SK-N-SH treated with all-trans-retinoic acid at 6 μM for 48 hours (cell line): ENCODE data around the gene PIANP.

Experiments
- ATAC-seq: fragments of 200-7000 bp; cut with Tn5 transposase; 3 replicates; pipeline ENCODE4 v1.9.1; 2020; ENCODE audit warnings: mild to moderate bottlenecking, moderate library complexity
- ARNTL ChIP-seq: fragments of 450-650 bp; formaldehyde crosslinking; IDR thresholded peaks from 2 replicates; pipeline ENCODE4 v1.5.0; 2020; ENCODE audit warnings: low read depth, mild to moderate bottlenecking, moderate library complexity, borderline replicate concordance
- BACH2 ChIP-seq: fragments of 250-450 bp; sonication (Bioruptor Pico); IDR thresholded peaks from 2 replicates; pipeline ENCODE4 v1.9.0; 2021; ENCODE audit warnings: mild to moderate bottlenecking, borderline replicate concordance
- CREB5 ChIP-seq: fragments of 250-450 bp; sonication (Bioruptor Pico); IDR thresholded peaks from 2 replicates; pipeline ENCODE4 v1.5.1; 2020; ENCODE audit warnings: low read depth, mild to moderate bottlenecking, moderate library complexity
- CSDC2 ChIP-seq: fragments of 250-450 bp; sonication (Bioruptor Pico); IDR thresholded peaks from 2 replicates; pipeline ENCODE4 v1.5.0; 2020; ENCODE audit warnings: mild to moderate bottlenecking, moderate library complexity
- CSRNP3 ChIP-seq: fragments of 250-450 bp; sonication (Bioruptor Pico); IDR thresholded peaks from 2 replicates; pipeline ENCODE4 v1.5.1; 2021; ENCODE audit warnings: mild to moderate bottlenecking, moderate library complexity
- ESRRG ChIP-seq: fragments of 250-450 bp; sonication (Bioruptor Pico); IDR thresholded peaks from 2 replicates; pipeline ENCODE4 v1.6.1; 2021; ENCODE audit warnings: mild to moderate bottlenecking
- GLIS3 ChIP-seq: fragments of 250-450 bp; sonication (Bioruptor Pico); IDR thresholded peaks from 2 replicates; pipeline ENCODE4 v1.5.0; 2020; ENCODE audit warnings: mild to moderate bottlenecking, moderate library complexity
- ISL1 ChIP-seq: fragments of 250-450 bp; sonication (Bioruptor Pico); IDR thresholded peaks from 2 replicates; pipeline ENCODE4 v2.1.2; 2022; ENCODE audit warnings: mild to moderate bottlenecking, moderate library complexity
- OSR1 ChIP-seq: fragments of 250-450 bp; sonication (Bioruptor Pico); IDR thresholded peaks from 2 replicates; pipeline ENCODE4 v1.8.0; 2022; ENCODE audit warnings: moderate library complexity, mild to moderate bottlenecking, inconsistent platforms
- PATZ1 ChIP-seq: fragments of 250-450 bp; sonication (Bioruptor Pico); IDR thresholded peaks from 2 replicates; pipeline ENCODE4 v1.8.0; 2020; ENCODE audit warnings: mild to moderate bottlenecking, moderate library complexity, borderline replicate concordance
- PPARA ChIP-seq: fragments of 250-450 bp; sonication (Bioruptor Pico); IDR thresholded peaks from 2 replicates; pipeline ENCODE4 v1.5.0; 2020; ENCODE audit warnings: mild to moderate bottlenecking, borderline replicate concordance
- TCF4 ChIP-seq: fragments of 250-450 bp; sonication (Bioruptor Pico); IDR thresholded peaks from 2 replicates; pipeline ENCODE4 v1.8.0; 2021; ENCODE audit warnings: mild to moderate bottlenecking, moderate library complexity, borderline replicate concordance
- TSHZ2 ChIP-seq: fragments of 250-450 bp; sonication (Bioruptor Pico); IDR thresholded peaks from 2 replicates; pipeline ENCODE4 v1.5.0; 2020; ENCODE audit warnings: mild to moderate bottlenecking, moderate library complexity
- ZC3H10 ChIP-seq: fragments of 250-450 bp; sonication (Bioruptor Pico); IDR thresholded peaks from 2 replicates; pipeline ENCODE4 v1.5.1; 2021; ENCODE audit warnings: mild to moderate bottlenecking, moderate library complexity
- ZFP3 ChIP-seq: fragments of 250-450 bp; sonication (Bioruptor Pico); IDR thresholded peaks from 2 replicates; pipeline ENCODE4 v1.5.0; 2020; ENCODE audit warnings: mild to moderate bottlenecking, moderate library complexity
- ZFP30 ChIP-seq: fragments of 450-650 bp; formaldehyde crosslinking; IDR thresholded peaks from 2 replicates; pipeline ENCODE4 v1.5.0; 2022; ENCODE audit warnings: mild to moderate bottlenecking, moderate library complexity
- ZNF565 ChIP-seq: fragments of 450-650 bp; formaldehyde crosslinking; conservative IDR thresholded peaks from 2 replicates; pipeline ENCODE4 v1.5.0; 2020; ENCODE audit warnings: low read depth, mild to moderate bottlenecking, moderate library complexity
- ZNF70 ChIP-seq: fragments of 450-650 bp; formaldehyde crosslinking; IDR thresholded peaks from 2 replicates; pipeline ENCODE4 v1.5.0; 2020; ENCODE audit warnings: mild to moderate bottlenecking, moderate library complexity
- ZNF8 ChIP-seq: fragments of 450-650 bp; formaldehyde crosslinking; IDR thresholded peaks from 2 replicates; pipeline ENCODE4 v1.5.0; 2020; ENCODE audit warnings: mild to moderate bottlenecking, moderate library complexity

The PIANP gene

GRCh38 chr12:6653987-6654386 is 46.6 kb downstream of the PIANP start:
- no peak for TF ChIP-seq ESRRG (CRISPR knock-in tag)
- no peak for TF ChIP-seq TSHZ2
- no peak for TF ChIP-seq ZNF70 (CRISPR knock-in tag)
- no peak for TF ChIP-seq CSRNP3
- no peak for TF ChIP-seq CREB5 (CRISPR knock-in tag)
- no peak for TF ChIP-seq GLIS3 (CRISPR knock-in tag)
- no peak for TF ChIP-seq ZNF8 (CRISPR knock-in tag)
- no peak for TF ChIP-seq ISL1 (CRISPR knock-in tag)
- TF ChIP-seq BACH2 (CRISPR knock-in tag): no peak
- TF ChIP-seq PATZ1: no peak
- no peak for TF ChIP-seq TCF4 (CRISPR knock-in tag)
- TF ChIP-seq PPARA (CRISPR knock-in tag): no peak
- TF ChIP-seq ZFP3 (CRISPR knock-in tag): no peak
- no peak for TF ChIP-seq ARNTL (CRISPR knock-in tag)
- no peak for TF ChIP-seq CSDC2 (CRISPR knock-in tag)
- TF ChIP-seq ZNF565 (CRISPR knock-in tag): no peak
- TF ChIP-seq ZFP30: no peak
- TF ChIP-seq ZC3H10 (CRISPR knock-in tag): no peak
- no peak for ATAC-seq

- no peak; the same call in 2 of the 3 replicates for ATAC-seq
- TF ChIP-seq ARNTL (CRISPR knock-in tag): no peak
- no peak for TF ChIP-seq OSR1 (CRISPR knock-in tag)
- TF ChIP-seq TSHZ2: no peak
Observed at GRCh38 chr12:6653342-6653741, 47.3 kb downstream of the PIANP start.

GRCh38 chr12:6652391-6652790 is 48.2 kb downstream of the PIANP start:
- TF ChIP-seq PATZ1 (no peak), OSR1 (CRISPR knock-in tag) (no peak)
- no peak for ATAC-seq
